HG02798 (cell line): ENCODE data around the gene CERT1.
A peak's percentile ranks its signal among the peaks of the same experiment; 100 is the strongest.
"Not testable (repeated sequence)": the region's sequence is repeated elsewhere in the genome, so short reads cannot be mapped to it uniquely, and the experiment has no call there.

ENCODE experiments used
- ATAC-seq: cut with Tn5 transposase; IDR thresholded peaks from one replicate; pipeline ENCODE4 v1.9.1; 2021; ENCODE audit warnings: mild to moderate bottlenecking; ENCODE audit not compliant: unreplicated experiment, poor library complexity

CERT1 gene

DNA sequence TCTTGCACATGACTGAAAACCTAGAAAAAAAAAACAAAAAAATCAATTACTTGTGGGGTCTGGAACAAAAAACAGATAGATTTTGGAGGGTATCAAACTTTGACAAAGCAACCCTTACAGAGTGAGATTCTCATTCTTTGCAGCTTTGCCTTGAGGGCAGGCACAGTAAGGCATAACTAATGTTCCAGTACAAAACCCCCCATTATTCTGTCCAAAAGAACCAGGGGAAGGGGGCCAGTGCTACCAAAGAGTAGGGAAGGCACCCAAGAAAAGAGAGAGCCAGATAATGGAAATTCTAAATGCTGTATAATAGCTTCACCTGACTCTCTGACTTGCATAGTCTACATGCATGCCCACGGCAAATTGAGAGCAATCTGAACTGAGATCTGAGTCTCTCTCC lies 13.2 kb upstream of the CERT1 start:
- no peak for ATAC-seq

DNA sequence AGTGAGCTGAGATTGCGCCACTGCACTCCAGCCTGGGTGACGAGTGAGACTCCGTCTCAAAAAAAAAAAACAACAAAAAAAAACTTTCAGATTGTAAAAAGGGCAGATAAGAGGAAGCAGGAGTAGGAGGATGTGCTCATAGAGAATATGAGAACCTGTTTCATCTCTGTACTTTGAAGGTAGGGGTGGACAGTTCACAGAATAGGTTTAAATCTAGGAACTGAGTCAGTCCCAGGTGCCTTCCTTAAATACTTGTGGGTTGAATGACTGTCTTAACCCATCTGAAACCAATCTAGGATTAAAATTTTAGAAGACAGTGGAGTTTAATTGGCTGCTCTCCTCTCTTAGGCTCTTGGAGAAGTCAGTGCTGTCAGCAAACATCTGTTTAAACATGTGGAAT lies 12.6 kb upstream of the CERT1 start:
- peak; percentile 92 for ATAC-seq

DNA sequence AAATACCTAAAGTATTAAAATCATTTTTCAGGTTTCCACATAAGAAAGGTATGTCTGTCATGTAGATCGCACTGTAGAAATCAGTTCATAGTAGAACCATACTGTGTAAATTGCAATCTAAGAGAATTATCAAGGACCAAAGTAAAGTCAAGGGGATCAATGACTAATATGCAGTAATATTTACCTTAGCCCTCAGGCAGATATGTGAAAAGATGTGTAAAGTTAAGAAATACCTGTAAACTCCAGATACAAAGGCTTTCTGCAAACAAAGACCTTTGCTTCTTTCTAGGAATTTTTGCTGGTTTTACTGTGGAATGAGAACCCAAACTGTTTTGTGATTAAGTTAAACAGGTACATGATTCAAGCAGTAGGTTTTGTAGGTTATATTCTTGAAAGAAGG lies 11.8 kb upstream of the CERT1 start:
- no peak for ATAC-seq

DNA sequence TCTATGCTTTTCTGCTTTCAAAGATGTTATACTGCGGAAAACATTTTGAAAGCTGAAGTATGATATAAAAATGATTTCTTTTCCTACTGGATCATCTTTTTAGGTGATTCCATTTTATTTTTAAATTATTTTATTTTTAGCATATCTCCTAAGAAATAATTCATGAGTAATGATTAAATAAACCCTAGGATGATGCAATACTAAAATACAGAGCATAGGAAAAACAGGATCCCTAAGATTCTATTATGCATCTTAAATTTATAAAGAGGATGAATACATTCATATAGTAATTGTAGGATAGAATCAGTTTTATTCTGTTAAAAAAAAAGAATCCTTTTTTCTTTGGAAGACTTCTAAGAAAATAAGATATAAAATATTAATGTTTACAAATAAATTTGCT lies 11.1 kb upstream of the CERT1 start:
- ATAC-seq = no peak

DNA sequence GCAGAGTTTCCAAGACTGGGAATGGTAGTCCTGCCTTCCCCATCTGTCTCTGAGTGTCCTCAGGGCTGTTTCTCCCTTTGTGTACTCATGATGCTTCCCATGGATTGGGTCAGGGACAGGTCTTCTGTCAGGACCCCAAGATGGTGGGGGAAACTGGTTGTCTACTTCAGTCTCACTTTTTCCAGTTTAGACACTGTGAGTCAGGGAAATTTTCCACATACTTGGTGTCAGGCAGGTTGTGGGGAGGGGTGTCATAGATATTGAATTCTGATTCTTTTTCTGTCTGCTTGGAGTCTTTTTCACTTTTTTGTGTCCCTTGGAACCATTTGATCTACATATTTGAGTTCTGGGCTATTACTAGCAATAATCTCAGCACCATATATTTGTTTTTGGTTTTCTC lies 10.6 kb upstream of the CERT1 start:
- ATAC-seq = no peak

DNA sequence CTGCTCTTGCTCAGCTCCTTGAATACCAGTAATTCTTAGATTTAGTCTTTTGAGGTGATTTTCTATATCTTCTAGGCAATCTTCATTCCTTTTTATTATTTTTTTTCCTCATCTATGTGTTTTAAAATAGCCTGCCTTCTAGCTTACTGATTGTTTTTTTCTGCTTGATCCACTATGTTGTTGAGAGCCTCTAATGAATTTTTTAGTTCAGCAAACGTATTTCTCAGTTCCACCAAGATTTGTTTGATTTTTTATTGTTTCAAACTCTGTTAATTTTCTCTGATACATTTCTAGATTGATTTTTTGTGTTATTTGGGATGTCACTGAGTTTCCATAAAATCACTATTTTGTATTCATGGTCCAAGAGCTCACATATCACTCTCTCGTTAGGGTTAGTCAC lies 9.8 kb upstream of the CERT1 start:
- no peak for ATAC-seq

DNA sequence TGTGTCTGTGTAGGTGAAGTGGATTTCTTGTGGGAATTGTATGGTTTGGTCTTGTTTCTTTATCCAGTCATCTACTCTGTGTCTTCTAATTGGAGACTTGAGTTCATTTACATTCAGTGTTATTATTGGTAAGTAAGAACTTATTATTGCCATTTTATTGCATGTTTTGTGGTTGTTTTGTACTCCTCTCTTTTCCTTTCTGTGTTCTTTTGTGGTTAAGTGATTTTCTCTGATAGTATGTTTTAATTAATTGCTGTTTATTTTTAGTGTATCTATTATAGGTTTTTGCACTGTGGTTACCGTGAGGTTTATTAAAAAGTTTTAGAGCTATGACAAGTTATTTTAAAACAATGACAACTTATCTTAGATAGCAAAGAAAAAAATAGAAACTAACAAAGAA lies 8.3 kb upstream of the CERT1 start:
- no peak for ATAC-seq

DNA sequence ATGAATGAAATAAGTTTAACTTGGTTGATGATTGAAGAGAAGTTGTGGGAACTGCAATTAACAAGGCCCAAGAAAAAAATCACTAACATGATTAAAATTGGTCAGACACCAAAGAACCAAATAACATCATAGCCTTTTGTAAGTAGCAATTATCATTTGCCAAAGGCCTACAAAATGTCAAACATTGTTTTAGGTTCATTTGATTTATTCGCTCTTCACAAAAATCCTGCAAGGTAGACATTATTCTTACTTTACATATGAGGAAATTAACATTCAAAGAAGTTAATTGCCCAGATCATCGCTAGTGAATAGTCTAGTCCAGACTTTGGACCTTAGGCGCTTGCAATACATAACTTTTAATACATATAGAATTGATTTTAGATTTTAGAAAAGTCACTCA lies 2.9 kb upstream of the CERT1 start:
- ATAC-seq = no peak

DNA sequence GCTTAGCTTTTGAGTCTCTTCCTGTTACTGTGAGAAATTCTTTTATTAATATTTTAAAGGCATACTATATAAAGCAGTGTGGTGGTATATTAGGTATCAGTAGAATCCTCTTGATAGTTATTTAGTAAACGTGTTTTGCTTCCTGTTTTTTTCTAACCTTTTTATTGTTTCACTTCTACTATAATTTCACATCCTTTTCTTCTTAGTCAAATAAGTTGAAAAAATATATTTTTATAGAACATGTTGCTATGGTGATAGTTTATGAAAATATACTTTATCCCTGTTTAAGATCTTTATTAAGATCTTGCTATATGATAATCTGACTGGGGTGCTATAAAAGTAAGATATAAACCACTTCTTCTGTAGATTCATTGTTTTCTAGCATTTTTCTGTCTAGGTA lies 2.4 kb upstream of the CERT1 start:
- ATAC-seq = no peak

DNA sequence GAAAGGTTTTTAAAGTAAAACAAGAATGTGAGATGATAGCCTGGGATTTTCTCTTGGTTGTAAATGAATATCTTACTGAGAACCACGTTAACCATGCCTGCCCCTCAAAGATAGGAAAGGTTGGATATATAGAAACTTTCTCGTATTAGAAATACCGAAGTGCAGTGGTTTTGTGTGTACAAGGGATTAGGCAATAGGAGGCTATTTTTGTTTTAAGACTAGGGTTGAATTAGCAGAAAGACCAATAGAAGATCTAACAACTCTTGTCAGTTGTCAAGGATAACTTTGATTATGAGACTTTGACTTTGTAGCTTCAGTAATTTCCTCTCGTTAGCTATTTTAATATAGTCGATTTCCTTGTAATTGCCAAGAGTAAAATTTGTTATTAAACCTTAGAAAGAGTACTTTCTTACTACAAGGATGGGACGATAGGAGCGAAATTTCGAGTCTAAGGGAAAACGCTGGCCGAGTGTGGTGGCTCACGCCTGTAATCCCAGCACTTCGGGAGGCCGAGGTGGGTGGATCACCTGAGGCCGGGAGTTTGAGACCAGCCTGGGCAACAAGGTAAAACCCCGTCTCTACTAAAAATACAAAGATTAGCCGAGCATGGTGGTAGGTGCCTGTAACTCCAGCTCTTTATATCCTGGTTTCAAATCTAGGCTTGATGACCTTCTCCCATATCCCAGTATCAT lies 1.1 kb upstream of the CERT1 start:
- no peak for ATAC-seq

DNA sequence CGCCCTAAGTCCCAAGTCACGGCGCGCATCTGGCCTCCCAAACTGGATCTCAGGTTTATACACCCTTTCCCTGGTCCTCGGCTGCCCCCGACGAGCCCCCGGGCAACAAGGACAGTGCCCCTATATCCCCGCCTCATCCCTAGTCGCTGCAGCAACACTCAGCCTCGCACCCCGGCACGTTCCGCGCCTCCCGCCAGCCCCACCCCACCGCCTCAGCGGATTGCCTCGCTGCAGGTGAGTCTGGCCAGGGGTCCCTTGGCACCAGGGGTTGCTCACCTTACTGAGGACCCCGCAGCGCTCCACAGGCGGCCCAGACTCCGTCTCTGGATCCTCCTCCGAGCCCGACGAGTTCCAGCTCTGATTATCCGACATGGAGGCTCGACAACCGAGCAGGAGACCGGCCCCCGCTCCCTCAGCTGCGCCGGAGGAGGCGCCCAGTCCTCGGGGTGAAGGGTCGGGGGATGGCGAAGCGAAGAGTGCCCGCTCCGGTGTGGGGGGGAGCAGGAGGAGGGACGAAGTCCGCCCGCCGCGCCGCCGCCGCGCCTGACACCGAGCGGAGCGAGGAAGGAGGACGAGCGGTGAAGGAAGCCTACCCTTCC lies 494 bp downstream of the CERT1 start:
- peak; percentile 26 for ATAC-seq

DNA sequence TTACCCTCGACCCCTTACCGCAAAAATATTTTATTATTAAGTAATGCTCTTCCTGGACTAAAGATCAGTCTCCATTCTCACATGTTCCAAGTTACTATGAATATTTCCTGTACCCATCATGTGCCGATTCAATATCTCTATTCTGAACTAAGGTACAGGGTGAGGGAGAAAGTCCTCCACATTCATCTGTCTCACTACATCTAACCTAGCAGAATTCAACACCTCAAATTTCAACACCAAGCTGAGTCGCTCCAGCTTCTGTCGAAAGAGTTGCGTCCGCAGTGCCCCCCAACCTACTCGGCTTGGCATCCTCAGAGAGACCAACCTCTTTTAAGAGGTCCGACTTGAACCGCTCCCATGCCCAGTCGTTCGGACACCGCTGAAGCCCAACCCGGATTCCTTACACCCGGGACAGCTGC lies 1.0 kb downstream of the CERT1 start:
- ATAC-seq = peak; percentile 7

DNA sequence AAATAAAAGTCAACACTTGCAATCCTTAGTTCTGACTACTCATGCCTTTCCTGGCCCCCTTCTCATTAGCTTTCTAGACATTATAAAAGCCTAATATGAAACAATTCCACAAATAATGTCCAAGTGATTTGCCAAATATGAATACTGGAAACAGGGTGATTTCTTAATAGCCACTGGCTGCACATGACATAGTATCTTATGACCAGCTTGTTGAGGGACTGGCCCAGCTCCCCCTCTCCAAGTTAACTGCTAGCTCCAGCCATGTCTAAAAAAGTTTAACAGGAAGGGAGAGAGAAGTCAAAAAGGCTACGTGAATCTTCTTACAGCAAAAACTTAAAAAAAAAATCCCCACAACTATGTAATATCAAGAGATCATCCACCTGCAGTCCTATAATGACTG lies 1.5 kb downstream of the CERT1 start:
- no peak for ATAC-seq

DNA sequence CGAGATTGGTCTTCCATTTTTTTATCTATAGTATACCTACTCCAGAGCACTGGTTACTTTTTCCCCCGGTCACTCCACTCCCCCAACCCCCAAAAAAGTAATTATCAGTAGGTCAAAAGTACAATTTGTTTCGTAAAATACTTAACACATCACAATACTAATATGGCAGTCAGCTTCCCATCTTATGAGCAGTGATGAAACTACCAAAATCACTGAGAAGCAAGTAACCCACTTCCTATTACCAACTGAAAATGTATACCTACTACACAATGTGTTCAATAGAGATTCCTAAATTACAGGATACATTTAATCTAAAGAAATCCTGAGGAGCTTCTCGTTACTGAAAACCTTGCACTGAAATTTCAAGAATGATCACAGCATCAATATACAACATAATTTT lies 1.9 kb downstream of the CERT1 start:
- no peak for ATAC-seq

DNA sequence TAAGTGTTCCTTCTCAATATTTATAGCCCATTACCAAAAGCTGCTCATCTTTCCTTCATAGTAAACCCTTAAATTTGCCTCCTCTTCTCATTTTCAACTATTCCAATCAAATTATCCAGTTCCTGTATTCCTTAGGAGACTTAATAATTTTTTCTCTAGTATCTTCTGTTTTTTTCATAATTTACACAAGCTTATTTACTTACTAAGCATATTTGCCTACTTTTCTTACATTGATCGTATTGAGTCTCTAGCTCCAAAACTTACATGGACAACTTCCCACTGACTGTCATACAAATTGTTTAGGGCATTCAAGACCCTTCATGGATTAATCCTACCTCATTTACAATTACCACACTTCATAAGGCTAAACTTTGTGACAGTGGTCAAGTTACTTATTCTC lies 3.6 kb downstream of the CERT1 start:
- no peak for ATAC-seq

DNA sequence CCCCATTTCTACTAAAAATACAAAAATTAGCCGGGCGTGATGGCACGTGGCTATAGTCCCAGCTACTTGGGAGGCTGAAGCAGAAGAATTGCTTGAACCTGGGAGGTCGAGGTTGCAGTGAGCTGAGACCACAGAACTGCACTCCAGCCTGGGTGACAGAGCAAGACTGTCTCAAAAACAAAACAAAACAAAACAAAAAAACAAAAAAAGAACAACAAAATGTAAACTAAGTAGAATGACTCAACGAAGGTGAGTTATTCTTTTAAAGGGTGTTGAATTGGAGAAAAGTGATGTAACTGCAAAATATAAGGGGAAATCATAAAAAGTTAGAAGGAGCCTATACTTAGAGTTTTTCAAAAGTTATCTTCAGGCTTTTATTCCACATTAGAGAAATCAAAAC lies 6.3 kb downstream of the CERT1 start:
- not testable (repeated sequence) for ATAC-seq

DNA sequence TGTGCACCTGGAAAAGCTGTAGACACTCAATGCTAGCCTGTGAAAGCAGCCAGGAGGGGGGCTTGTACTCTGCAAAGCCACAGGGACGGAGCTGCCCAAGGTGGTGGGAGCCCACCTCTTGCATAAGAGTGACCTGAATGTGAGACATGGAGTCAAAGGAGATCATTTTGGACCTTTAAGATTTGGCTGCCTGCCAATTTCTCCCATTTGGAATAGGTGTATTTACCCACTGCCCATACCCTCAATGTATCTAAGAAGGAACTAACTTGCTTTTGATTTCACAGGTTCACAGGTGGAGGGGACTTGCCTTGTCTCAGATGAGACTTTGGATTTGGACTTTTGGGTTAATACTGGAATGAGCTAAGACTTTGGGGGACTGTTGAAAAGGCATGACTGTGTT lies 12.6 kb downstream of the CERT1 start:
- not testable (repeated sequence) for ATAC-seq

DNA sequence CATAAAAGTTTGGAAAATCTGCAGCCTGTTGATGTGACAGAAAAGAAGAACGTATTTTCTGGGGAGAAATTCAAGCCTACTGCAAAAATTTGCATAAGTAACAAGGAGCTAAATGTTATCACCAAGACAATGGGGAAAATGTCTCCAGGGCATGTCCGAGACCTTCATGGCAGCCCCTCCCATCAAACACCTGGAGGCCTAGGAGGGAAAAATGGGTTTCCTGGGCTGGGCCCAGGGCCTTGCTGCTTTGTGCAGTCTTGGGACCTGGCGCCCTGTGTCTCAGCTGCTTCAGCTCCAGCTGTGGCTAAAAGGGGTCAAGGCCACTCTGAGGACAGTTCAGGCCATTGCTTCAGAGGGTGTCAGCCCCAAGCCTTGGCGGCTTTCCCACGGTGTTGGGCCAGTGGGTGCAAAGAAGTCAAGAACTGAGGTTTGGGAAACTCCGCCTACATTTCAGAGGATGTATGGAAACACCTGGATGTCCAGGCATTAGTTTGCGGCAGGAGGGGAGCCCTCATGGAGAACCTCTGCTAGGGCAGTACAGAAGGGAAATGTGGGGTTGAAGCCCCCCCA lies 13.1 kb downstream of the CERT1 start:
- no peak for ATAC-seq

DNA sequence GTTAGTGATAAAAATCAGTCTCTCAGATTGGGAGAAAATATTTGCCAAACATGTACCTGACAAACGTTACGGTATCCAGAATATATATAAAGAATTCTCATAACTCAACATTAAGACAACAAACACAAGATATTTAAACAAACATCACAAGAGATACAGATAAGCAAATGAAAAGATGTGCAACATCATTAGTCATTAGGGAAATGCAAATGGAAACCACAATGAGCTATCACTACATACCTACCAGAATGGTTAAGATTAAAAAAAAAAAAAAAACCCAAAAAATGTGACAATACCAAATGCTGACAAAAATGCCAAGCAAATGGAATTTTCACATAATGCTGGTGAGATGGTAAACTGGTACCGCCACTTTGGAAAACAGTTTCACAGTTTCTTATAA lies 15.4 kb downstream of the CERT1 start:
- no peak for ATAC-seq

DNA sequence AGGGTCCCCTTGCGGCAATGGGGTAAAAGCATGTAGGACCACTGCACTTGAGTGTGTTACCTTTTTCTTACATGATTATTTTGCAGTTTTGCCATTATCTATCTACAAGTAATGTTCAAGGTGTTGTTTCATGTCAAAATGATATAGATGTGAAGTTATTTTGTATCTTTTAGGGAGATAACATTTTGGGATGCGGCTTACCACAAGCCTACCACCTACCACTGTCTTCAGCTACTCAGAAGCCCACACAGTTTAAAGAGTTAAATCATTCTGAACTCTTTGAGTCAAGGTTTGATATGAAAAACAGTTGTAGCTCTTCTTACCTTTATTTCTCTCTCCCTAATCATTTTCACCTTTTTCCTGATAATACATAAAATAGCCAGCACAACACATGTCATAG lies 19.8 kb downstream of the CERT1 start:
- no peak for ATAC-seq

DNA sequence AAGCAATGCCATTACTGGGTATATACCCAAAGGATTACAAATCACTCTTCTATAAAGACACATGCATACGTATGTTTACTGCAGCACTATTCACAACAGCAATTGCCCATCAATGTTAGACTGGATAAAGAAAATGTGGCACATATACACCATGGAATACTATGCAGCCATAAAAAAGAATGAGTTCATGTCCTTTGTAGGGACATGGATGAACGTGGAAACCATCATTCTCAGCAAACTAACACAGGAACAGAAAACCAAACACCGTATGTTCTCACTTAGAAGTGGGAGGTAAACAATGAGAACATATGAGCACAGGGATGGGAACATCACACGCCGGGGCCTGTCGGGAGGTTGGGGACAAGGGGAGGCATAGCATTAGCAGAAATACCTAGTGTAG lies 21.6 kb downstream of the CERT1 start:
- ATAC-seq = not testable (repeated sequence)

DNA sequence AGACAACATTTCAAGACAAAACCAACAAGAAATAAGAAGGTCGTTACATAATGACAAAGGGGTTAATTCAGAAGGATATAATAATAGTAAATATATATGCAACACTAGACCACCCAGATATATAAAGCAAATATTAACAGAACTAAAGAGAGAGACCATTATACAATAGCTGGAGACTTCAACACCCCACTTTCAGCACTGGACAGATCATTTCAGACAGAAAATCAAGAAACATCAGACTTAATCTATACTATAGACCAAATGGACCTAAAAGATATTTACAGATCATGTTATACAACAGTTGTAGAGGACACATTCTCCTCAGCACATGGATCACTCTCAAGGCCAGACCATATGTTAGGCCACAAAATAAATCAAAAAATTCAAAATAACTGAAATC lies 26.8 kb downstream of the CERT1 start:
- no peak for ATAC-seq
